Daoy (cell line): Measurements from ENCODE around the gene LAPTM4A. TPM values are rescaled to one million over a fixed set of nuclear protein-coding genes. Genes with fewer than 3 reads are reported as not detected.

Source experiments
- total RNA-seq: library from RNA; depleted of rRNA; stranded (reverse); fragments of >200 nt; shearing (Covaris generic); gene quantifications from 2 replicates; pipeline ENCODE4 v1.2.3, GENCODE V29; 2014; rRNA removed

Gene LAPTM4A
- total RNA-seq, 1 experiment from 2014 or later, result 120 TPM

Other genes starting within 250 kb of the LAPTM4A start
- gene TTC32, start 149.6 kb downstream of the LAPTM4A start, total RNA-seq, result 4.8 and 7.9 TPM in 2 replicates
- 15.6 and 17.8 TPM in 2 replicates for gene WDR35, start 61.5 kb downstream of the LAPTM4A start, total RNA-seq
- 0.29 and 0.30 TPM in 2 replicates for gene MATN3, start 39.0 kb downstream of the LAPTM4A start, total RNA-seq
- 75.2 and 84.6 TPM in 2 replicates for gene SDC1, start 173.5 kb upstream of the LAPTM4A start, total RNA-seq